ENCODE measurements around the gene NACC2. TPM values are rescaled to one million over a fixed set of nuclear protein-coding genes. Genes with fewer than 3 reads are reported as not detected.

The NACC2 gene
- total and polyA plus RNA-seq, 7 donors, result 8.5 to 33.5 (median 18.4) TPM

DNA sequence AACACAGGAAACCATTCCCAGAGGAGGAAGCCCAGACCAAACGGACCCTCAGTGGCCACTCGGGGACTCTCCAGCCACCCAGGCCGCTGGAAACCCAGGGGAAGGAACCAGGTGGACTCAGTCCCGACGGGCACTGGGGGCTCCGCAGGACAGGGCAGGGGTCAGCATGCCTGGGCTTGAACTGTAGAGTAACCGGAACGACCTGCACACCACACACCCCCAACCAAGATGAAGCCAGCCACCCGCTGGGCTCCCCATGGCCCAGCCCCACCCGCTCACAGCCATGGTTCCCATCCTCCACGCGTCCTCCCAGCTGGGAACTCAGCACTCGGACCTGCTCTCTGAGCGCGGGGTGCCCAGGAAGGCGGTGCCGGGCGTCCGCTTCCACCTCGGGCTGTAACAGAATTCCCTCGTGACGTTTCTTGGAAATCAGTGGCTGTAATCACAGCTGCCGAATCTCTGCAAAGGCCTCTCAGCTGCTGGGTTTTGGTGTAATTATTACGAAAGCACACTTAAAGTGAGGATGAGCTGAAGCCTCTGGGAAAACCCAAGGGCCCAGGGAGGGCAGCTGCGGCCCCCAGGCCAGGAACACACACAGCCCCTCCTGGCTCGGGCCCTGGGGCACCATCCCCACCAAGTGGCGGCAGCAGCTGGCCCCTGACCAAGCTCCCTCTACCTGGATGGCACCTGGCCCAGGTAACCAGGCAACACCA is 13.8 kb downstream of the NACC2 start:
- DNase-seq, result peak; percentile 8 to 81
- ATAC-seq, result peak; percentile 38 to 54 (median 45)
- no peaks in the 10 kb centered on the region for H3K9me3 ChIP-seq
- peak overlapping the region; percentile 78 for H3K27ac ChIP-seq
- no peaks in the 10 kb centered on the region for H3K27me3 ChIP-seq (ENCODE audit: insufficient read depth in 3 of 3, low read length in 2 of 3)
- 24 to 29% (median 25%) methylated on average over 25 to 27 of the region's 27 CpGs for WGBS, 3 donors
- TF ChIP-seq, protein P1, sequence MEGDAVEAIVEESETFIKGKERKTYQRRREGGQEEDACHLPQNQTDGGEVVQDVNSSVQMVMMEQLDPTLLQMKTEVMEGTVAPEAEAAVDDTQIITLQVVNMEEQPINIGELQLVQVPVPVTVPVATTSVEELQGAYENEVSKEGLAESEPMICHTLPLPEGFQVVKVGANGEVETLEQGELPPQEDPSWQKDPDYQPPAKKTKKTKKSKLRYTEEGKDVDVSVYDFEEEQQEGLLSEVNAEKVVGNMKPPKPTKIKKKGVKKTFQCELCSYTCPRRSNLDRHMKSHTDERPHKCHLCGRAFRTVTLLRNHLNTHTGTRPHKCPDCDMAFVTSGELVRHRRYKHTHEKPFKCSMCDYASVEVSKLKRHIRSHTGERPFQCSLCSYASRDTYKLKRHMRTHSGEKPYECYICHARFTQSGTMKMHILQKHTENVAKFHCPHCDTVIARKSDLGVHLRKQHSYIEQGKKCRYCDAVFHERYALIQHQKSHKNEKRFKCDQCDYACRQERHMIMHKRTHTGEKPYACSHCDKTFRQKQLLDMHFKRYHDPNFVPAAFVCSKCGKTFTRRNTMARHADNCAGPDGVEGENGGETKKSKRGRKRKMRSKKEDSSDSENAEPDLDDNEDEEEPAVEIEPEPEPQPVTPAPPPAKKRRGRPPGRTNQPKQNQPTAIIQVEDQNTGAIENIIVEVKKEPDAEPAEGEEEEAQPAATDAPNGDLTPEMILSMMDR (IDR thresholded peaks at IDR 0.05), result no peak
- H3K4me3 ChIP-seq, result peak overlapping the region; percentile 36
- H3K36me3 ChIP-seq (ENCODE audit: insufficient read depth in 1 of 2, low read depth in 1 of 2), result peaks cover 0 to 5% of the 10 kb centered on the region in 2 donors
- peaks cover 60% of the 10 kb centered on the region for H3K4me1 ChIP-seq
- intact Hi-C loops (cut with DNase I), result loop anchor here in 1 of 2 donors (5.0 kb wide), 1 partner anchor 44 kb away; no protein-coding TSS in a partner anchor

DNA sequence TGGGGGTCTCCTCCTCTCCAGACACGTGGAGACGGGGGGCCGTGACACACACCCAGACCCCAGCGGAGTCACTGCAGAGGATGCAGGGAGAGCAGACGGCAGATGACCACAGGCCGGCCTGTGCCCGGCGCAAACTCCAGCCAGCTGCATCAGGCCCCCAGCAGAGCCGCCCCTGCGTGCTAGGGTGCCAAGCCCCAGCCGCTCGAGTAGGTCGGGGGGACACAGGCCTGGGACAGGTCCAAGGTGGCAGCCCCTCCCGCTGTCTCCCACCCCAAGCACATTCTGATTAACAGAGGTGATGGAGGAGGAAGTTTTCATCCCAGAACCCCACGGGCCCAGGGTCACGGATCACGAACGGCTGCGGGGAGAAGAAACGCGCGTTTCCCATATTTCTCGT is 14.4 kb downstream of the NACC2 start:
- Histone ChIP-seq H3K27ac (peak overlapping the region; percentile 78), H3K4me3 (peak overlapping the region; percentile 36), H3K36me3 (ENCODE audit: insufficient read depth in 1 of 2, low read depth in 1 of 2) (peaks cover 0 to 11% of the 10 kb centered on the region in 2 donors), H3K4me1 (peaks cover 56% of the 10 kb centered on the region), H3K9me3 (no peaks in the 10 kb centered on the region), H3K27me3 (ENCODE audit: insufficient read depth in 3 of 3, low read length in 2 of 3) (no peaks in the 10 kb centered on the region)
- intact Hi-C loops (cut with DNase I), result loop anchor here in 1 of 2 donors (5.0 kb wide), 1 partner anchor 43 kb away; no protein-coding TSS in a partner anchor
- ATAC-seq (no peak), DNase-seq (peak; percentile 10 to 53)
- TF ChIP-seq, protein P1 (IDR thresholded peaks at IDR 0.05), result no peak
- 69 to 76% (median 69%) methylated on average over 23 of the region's 23 CpGs for WGBS, 3 donors

GRCh38 chr9:136079916-136080246 is 15.2 kb downstream of the NACC2 start:
- H3K27me3 ChIP-seq (ENCODE audit: insufficient read depth in 3 of 3, low read length in 2 of 3), result no peaks in the 10 kb centered on the region
- peak overlapping the region; percentile 78 for H3K27ac ChIP-seq
- peak overlapping the region; percentile 16 for H3K4me3 ChIP-seq
- TF ChIP-seq, protein P1 (IDR thresholded peaks at IDR 0.05), result peak; percentile 11
- peaks cover 50% of the 10 kb centered on the region for H3K4me1 ChIP-seq
- DNase-seq (peak; percentile 33 to 75), ATAC-seq (peak; percentile 53 to 72 (median 64))
- peaks cover 0 to 12% of the 10 kb centered on the region in 2 donors for H3K36me3 ChIP-seq (ENCODE audit: insufficient read depth in 1 of 2, low read depth in 1 of 2)
- no peaks in the 10 kb centered on the region for H3K9me3 ChIP-seq
- intact Hi-C loops (cut with DNase I), result loop anchor here (5.0 kb wide), 2 partner anchors 38 to 43 kb away; no protein-coding TSS in a partner anchor
- WGBS, 3 donors, result 30 to 43% (median 42%) methylated on average over 6 of the region's 6 CpGs

DNA sequence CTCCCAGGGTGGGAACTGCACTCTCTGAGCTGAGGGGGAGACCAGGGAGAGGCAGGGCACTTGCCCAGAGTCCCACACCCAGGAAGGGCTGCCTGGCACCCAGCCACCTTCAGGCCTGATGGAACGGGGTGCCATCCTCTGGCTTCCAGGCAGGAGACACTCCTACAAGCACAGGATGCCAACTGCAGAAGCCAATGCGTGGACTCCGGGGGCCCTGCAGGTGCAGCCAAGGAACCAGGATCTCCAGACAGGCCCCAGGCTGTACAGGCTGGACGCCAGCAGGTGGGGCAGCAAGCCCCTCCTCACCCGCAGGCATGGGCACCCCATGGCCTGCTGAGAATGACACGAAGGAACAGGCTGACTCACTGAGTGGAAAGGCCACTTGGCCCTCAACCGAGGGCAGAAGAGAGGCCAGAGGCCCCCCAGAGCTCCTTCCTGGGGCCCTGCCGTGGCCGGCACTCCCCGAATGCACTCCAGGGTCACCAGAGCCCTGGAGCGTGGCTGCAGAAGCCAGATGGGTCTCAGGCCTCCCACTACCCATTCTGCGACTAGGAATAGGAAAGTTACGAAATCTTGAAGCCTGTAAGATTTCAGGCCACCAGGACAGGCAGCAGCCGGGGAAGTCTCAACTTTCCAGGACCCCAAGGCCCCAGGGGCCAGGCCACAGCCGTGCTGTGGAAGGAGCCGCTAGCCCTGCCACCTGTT is 15.7 kb downstream of the NACC2 start:
- intact Hi-C loops (cut with DNase I), result loop anchor here in 1 of 2 donors (5.0 kb wide), 1 partner anchor 37 kb away; no protein-coding TSS in a partner anchor

More for the DNA sequence above, 15.7 kb downstream of the NACC2 start:
- WGBS, 3 donors, result 27 to 50% (median 32%) methylated on average over 16 of the region's 16 CpGs
- Histone ChIP-seq H3K27me3 (ENCODE audit: insufficient read depth in 3 of 3, low read length in 2 of 3) (no peaks in the 10 kb centered on the region), H3K36me3 (ENCODE audit: insufficient read depth in 1 of 2, low read depth in 1 of 2) (peaks cover 0 to 16% of the 10 kb centered on the region in 2 donors), H3K9me3 (no peaks in the 10 kb centered on the region), H3K4me1 (peaks cover 50% of the 10 kb centered on the region), H3K27ac (peak overlapping the region; percentile 78), H3K4me3 (peak overlapping the region; percentile 16)
- peak in 1 of 2 donors; percentile 66 for DNase-seq
- peak; percentile 12 to 64 (median 40) for ATAC-seq
- TF ChIP-seq, protein P1 (IDR thresholded peaks at IDR 0.05), result no peak
